K562 (cell line): Measurements from ENCODE around the gene IL36RN. TPM values are rescaled to one million over a fixed set of nuclear protein-coding genes. Genes with fewer than 3 reads are reported as not detected.

Source experiments
- FUS ChIP-seq: fragments of 200-400 bp; formaldehyde crosslinking; optimal IDR thresholded peaks from 2 replicates; pipeline ENCODE3; 2017; ENCODE audit warnings: low read depth, low read length
- HDAC2 ChIP-seq: fragments of 450-650 bp; IDR thresholded peaks from 2 replicates; pipeline ENCODE4 v1.6.1; 2016; ENCODE audit warnings: mild to moderate bottlenecking
- NFE2 ChIP-seq: IDR thresholded peaks from 2 replicates; pipeline ENCODE4 v1.6.1; 2014; ENCODE audit warnings: antibody characterized with exemption, low read depth
- RB1 ChIP-seq: fragments of 450-650 bp; IDR thresholded peaks from 2 replicates; pipeline ENCODE4 v1.6.1; 2017; ENCODE audit warnings: low read depth, mild to moderate bottlenecking
- RFX1 ChIP-seq: fragments of 450-650 bp; IDR thresholded peaks from 2 replicates; pipeline ENCODE4 v1.6.1; 2016; ENCODE audit warnings: mild to moderate bottlenecking, moderate library complexity
- SFPQ ChIP-seq: fragments of 200-400 bp; formaldehyde crosslinking; IDR thresholded peaks from 2 replicates; pipeline ENCODE4 v1.6.1; 2017; ENCODE audit warnings: mild to moderate bottlenecking, low read depth, low read length, moderate library complexity
- SMARCC2 ChIP-seq: fragments of 450-650 bp; IDR thresholded peaks from 2 replicates; pipeline ENCODE4 v1.6.1; 2017; ENCODE audit warnings: antibody characterized with exemption, moderate library complexity, mild to moderate bottlenecking, low read depth
- TARDBP ChIP-seq: fragments of 450-650 bp; IDR thresholded peaks from 2 replicates; pipeline ENCODE4 v1.6.1; 2016
- ZBTB40 ChIP-seq, 2 experiments: fragments of 450-650 bp in 1 of 2; sonication (generic) in 1 of 2; formaldehyde crosslinking in 1 of 2; IDR thresholded peaks; 2 replicates each; pipeline versions ENCODE4 v1.7.1 to v1.9.0; 2016 to 2022; ENCODE audit warnings: inconsistent platforms in 1 of 2, mild to moderate bottlenecking in 1 of 2, missing genetic modification reagents in 1 of 2
- ZNF609 ChIP-seq: sonication (generic); formaldehyde crosslinking; IDR thresholded peaks from 2 replicates; pipeline ENCODE4 v1.8.1; 2023; ENCODE audit warnings: missing genetic modification reagents, mild to moderate bottlenecking, borderline replicate concordance
- polyA plus RNA-seq, 8 experiments: library from polyadenylated mRNA; depleted of rRNA in 4 of 8; stranded (reverse) in 5 of 8; unstranded in 3 of 8; fragments of >200 nt; fragmentation: Nextera tagmentation in 2 of 8; fragmentation: Illumina TruSeq in 1 of 8; extraction: Ambion mirVana in 2 of 8; extraction: Trizol in 1 of 8; gene quantifications; 2 replicates each; pipeline versions ENCODE4 v1.2.1 to v1.2.3, GENCODE V29; 2011 to 2014; ENCODE audit warnings: inconsistent platforms in 1 of 8, missing spikeins in 1 of 8
- total RNA-seq, 7 experiments: library from RNA; depleted of rRNA in 6 of 7; stranded (reverse); fragments of >200 nt in 6 of 7; fragmentation: Illumina TruSeq in 2 of 7; extraction: Trizol in 2 of 7; gene quantifications; 2 replicates each; pipeline versions ENCODE4 v1.2.1 to v1.2.3, GENCODE V29; 2011 to 2021; ENCODE audit warnings: low replicate concordance in 1 of 7

IL36RN gene
- total and polyA plus RNA-seq, 9 of the 15 experiments (the other 6 are each of a cell fraction or from before 2014, with no cell fraction given), result not detected

GRCh38 chr2:113012436-113013335 is 46.3 kb upstream of the IL36RN start (continued):
- TF ChIP-seq ZBTB40 (IDR thresholded peaks at IDR 0.05), result peak; percentile 51
- no peak for TF ChIP-seq ZBTB40 (CRISPR knock-in tag; IDR thresholded peaks at IDR 0.05)
- peak; percentile 100 for TF ChIP-seq NFE2
- TF ChIP-seq SMARCC2, result peak; percentile 100
- peak; percentile 18; the same call in 1 of the 2 replicates for TF ChIP-seq RFX1
- TF ChIP-seq FUS, result no peak
- no peak for TF ChIP-seq ZNF609 (CRISPR knock-in tag)
- peak; percentile 28; the same call in 1 of the 2 replicates for TF ChIP-seq TARDBP
- TF ChIP-seq SFPQ, result no peak
- no peak for TF ChIP-seq RB1
- peak; percentile 92 for TF ChIP-seq HDAC2
